Activated T-cell treated with anti-CD3 and anti-CD28 coated beads, Interleukin-2, amount 50 U/mL, for 24 hours (primary cell): ENCODE results near the gene BBS2.

Experiments
- DNase-seq: peaks from one replicate; pipeline ENCODE4 v3.0.0-alpha.2; 2020
- H3K27ac Mint-ChIP-seq: 2 replicates; pipeline ENCODE4 v1.8.0; 2020; ENCODE audit warnings: mild to moderate bottlenecking, mixed read lengths
- H3K27me3 Mint-ChIP-seq: 2 replicates; pipeline ENCODE4 v1.8.0; 2020; ENCODE audit warnings: mixed read lengths
- H3K36me3 Mint-ChIP-seq: 2 replicates; pipeline ENCODE4 v1.8.0; 2020; ENCODE audit warnings: low read depth, mixed read lengths
- H3K4me1 Mint-ChIP-seq: 2 replicates; pipeline ENCODE4 v1.8.0; 2020; ENCODE audit warnings: low read depth, mixed read lengths
- H3K4me3 Mint-ChIP-seq: 2 replicates; pipeline ENCODE4 v1.8.0; 2020; ENCODE audit warnings: mild to moderate bottlenecking, moderate library complexity, mixed read lengths
- H3K9me3 Mint-ChIP-seq: 2 replicates; pipeline ENCODE4 v1.8.0; 2020; ENCODE audit warnings: mixed read lengths

BBS2 gene

DNA sequence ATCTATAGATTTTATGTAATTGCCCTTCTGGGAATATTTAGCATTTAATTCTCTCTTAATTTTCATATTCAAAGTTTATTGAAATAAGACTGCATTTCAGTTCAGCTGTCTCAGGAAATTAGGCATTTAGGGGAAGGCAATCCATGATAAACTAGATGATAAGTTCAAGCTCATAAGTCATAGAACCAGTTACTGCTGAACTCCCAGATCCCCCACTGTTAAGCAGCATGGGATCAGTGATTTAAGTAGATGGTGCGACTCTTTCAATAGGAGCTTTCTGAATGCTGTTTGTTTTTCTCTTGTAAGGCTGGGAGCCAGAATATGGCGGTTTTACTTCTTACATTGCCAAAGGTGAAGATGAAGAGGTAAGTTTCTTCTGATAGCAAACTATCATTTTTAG, 44.6 kb downstream of the BBS2 start:
- no peak overlapping the region for H3K4me3 Mint-ChIP-seq
- no peaks in the 10 kb centered on the region for H3K27me3 Mint-ChIP-seq
- H3K27ac Mint-ChIP-seq: no peak overlapping the region
- no peaks in the 10 kb centered on the region for H3K9me3 Mint-ChIP-seq
- peaks cover 16% of the 10 kb centered on the region for H3K4me1 Mint-ChIP-seq
- peaks cover 98% of the 10 kb centered on the region for H3K36me3 Mint-ChIP-seq
- no peak for DNase-seq

DNA sequence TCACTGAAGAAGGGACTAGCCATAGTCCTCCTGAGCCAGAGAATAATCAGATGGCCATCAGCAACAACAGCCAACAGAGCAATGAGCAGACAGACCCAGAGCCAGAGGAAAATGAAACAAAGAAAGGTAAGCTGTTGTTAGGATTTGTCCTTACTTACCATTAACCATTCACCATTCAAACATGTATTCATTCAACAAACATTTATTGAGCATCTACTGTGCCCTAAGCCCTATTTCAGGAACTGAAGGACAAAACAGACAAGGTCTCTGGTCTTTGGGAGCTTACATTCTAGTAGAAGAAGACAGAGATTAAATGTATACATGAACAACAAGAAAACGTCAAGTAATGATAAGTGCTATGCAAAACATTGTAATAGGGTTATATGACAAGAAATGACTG, 49.2 kb downstream of the BBS2 start:
- peaks cover 100% of the 10 kb centered on the region for H3K36me3 Mint-ChIP-seq
- H3K4me1 Mint-ChIP-seq: no peaks in the 10 kb centered on the region
- no peak overlapping the region for H3K4me3 Mint-ChIP-seq
- H3K27ac Mint-ChIP-seq: peak overlapping the region; percentile 66
- DNase-seq: no peak
- no peaks in the 10 kb centered on the region for H3K9me3 Mint-ChIP-seq
- H3K27me3 Mint-ChIP-seq: no peaks in the 10 kb centered on the region

DNA sequence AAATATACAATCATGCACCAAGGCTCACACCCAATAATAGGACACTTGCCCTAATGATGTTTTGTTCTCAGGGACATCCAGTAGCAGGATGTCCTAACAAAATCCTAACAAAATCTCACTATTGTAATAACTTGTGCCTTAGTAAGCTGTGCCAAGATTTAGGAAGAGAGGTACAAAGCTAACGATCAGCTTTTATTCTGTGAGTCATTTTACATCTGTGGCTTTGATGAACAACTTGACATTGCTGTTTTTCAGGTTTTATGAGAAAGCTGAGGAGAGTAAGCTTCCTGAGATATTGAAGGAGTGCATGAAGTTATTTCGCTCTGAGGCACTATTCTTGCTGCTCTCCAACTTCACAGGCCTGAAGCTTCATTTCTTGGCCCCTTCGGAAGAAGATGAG, 49.6 kb downstream of the BBS2 start:
- Mint-ChIP-seq H3K36me3 (peaks cover 100% of the 10 kb centered on the region), H3K27me3 (no peaks in the 10 kb centered on the region), H3K4me1 (no peaks in the 10 kb centered on the region), H3K4me3 (no peak overlapping the region), H3K27ac (peak overlapping the region; percentile 66), H3K9me3 (no peaks in the 10 kb centered on the region)
- DNase-seq: no peak

DNA sequence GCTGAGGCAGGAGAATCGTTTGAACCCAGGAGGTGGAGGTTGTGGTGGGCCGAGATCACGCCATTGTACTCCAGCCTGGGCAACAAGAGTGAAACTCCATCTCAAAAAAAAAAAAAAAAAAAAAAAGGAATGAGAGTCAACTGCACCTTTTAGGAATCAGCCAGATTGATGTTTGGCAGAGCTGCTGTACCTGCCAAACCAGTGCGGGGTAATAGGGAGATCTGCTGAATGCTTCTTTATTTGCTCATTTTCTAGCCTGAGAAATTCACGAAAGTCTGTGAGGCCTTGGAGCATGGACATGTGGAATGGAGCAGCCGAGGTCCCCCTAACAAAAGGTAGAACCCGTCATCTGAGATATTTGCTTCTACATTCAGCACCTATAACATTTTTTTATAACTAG, 50.1 kb downstream of the BBS2 start:
- no peaks in the 10 kb centered on the region for H3K9me3 Mint-ChIP-seq
- no peaks in the 10 kb centered on the region for H3K4me1 Mint-ChIP-seq
- no peak overlapping the region for H3K4me3 Mint-ChIP-seq
- peaks cover 99% of the 10 kb centered on the region for H3K36me3 Mint-ChIP-seq
- no peak overlapping the region for H3K27ac Mint-ChIP-seq
- H3K27me3 Mint-ChIP-seq: no peaks in the 10 kb centered on the region
- DNase-seq: no peak

DNA sequence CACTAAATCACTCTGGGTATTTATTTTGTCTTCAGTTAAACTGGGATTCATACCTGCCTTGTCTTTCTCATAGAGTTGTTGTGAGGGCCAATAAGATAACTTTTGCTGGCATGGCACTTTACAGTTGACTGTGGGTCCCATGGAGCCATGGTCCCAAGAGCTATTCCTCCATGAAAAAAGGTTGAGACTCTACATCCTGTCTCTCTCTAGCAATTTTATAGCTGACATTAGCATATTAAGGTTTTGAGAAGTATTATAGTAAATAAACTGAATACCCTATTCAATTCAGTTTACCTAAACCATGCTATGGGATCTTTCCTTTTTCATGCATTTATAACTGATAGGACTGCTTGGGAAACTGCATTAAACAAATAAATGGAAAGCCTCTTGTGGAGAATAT, 51.0 kb downstream of the BBS2 start:
- no peaks in the 10 kb centered on the region for H3K27me3 Mint-ChIP-seq
- H3K9me3 Mint-ChIP-seq: no peaks in the 10 kb centered on the region
- H3K4me3 Mint-ChIP-seq: no peak overlapping the region
- DNase-seq: no peak
- H3K36me3 Mint-ChIP-seq: peaks cover 99% of the 10 kb centered on the region
- H3K27ac Mint-ChIP-seq: no peak overlapping the region
- no peaks in the 10 kb centered on the region for H3K4me1 Mint-ChIP-seq

DNA sequence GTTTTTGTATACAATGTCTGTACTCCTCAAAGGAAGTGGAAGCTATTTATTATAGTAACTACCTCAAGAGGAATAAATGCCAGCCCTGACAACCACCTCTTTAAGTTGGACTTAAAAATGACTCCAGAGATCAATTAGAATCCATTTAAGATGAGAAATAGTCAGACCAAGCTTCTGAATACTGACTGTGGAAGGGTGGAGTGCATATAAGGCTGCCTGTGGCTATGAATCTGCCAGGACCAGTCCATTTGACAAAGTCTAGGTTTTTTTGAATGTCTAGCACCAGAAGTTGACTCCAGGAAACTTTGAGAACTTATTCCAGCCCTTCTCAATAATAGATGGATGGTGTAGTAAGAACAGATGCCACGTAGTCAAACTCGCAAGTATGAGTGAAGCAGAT, 53.5 kb downstream of the BBS2 start:
- H3K27me3 Mint-ChIP-seq: no peaks in the 10 kb centered on the region
- no peak for DNase-seq
- peak overlapping the region; percentile 44 for H3K27ac Mint-ChIP-seq
- H3K4me3 Mint-ChIP-seq: no peak overlapping the region
- H3K4me1 Mint-ChIP-seq: no peaks in the 10 kb centered on the region
- H3K36me3 Mint-ChIP-seq: peaks cover 99% of the 10 kb centered on the region
- no peaks in the 10 kb centered on the region for H3K9me3 Mint-ChIP-seq

DNA sequence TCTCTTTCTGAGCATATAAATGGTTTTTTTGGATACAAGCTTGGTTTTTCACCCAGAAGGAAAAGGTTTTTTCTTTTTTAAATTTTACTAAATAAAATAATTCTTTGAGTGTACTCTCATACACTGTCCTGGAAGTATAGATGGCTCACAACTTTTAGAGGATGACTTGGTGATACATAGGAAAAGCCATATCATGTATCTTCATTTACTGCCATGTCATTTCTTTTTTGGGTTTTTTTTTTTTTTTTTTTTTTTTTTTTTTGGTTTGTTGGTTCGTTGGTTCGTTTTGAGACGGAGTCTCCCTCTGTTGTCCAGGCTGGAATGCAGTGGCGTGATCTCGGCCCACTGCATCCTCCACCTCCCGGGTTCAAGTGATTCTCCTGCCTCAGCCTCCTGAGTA, 56.7 kb downstream of the BBS2 start:
- no peak for DNase-seq
- Mint-ChIP-seq H3K36me3 (peaks cover 97% of the 10 kb centered on the region), H3K4me1 (peaks cover 2% of the 10 kb centered on the region), H3K4me3 (no peak overlapping the region), H3K27me3 (no peaks in the 10 kb centered on the region), H3K9me3 (no peaks in the 10 kb centered on the region), H3K27ac (no peak overlapping the region)

DNA sequence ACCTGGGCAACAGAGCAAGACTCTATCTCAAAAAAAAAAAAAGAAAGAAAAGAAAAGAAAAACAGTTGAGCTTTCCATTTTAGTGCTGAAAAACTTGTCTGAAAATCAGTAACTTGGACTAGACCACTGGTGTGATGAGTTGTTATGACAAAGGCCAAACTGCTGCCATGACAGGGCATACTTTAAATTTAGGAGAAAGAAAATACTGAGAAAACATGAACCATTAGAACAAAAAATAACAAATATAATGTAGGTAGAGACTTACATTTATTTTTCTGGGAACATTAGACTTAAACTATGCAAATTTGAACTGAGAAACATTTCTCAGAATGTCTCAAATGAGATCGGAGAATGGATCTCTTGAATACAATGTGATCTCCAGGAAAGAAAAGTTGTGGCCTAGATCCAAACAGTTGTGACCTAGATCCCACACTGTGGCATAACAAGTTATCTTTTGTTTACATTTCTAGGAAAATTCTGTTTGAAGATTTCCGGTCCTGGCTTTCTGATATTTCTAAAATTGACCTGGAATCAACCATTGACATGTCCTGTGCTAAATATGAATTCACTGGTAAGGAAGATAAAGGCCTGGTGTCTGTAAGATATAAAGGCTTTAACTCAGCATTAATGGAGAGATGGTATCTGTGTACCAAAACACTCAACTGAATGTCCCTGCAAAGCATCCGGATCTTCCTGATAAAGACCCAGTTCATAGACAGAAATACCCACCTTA, 57.6 kb downstream of the BBS2 start:
- H3K4me1 Mint-ChIP-seq: peaks cover 6% of the 10 kb centered on the region
- peak overlapping the region; percentile 2 for H3K27ac Mint-ChIP-seq
- no peak overlapping the region for H3K4me3 Mint-ChIP-seq
- H3K36me3 Mint-ChIP-seq: peaks cover 97% of the 10 kb centered on the region
- no peaks in the 10 kb centered on the region for H3K27me3 Mint-ChIP-seq
- no peaks in the 10 kb centered on the region for H3K9me3 Mint-ChIP-seq
- DNase-seq: no peak

DNA sequence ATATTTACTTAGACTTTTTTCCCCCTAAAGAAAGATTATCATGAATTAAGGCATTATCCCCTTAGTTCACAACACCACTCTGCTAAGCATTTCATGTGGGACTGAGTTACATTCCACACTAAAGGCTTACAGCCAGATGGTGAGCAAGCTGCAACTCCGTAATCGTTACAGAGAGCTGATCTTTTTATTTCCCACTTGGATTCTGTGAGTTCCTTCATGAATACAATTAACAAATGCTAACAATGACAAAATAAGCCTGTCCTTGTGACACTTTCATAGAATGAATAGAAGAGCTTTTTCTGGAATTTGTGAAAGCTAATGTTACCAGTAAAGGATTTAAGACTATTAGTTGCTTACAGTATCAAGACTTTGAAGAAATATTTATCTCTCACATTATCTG, 59.7 kb downstream of the BBS2 start:
- Mint-ChIP-seq H3K4me3 (no peak overlapping the region), H3K36me3 (peaks cover 97% of the 10 kb centered on the region), H3K9me3 (no peaks in the 10 kb centered on the region), H3K27me3 (no peaks in the 10 kb centered on the region), H3K4me1 (peaks cover 18% of the 10 kb centered on the region), H3K27ac (peak overlapping the region; percentile 28)
- DNase-seq: no peak

DNA sequence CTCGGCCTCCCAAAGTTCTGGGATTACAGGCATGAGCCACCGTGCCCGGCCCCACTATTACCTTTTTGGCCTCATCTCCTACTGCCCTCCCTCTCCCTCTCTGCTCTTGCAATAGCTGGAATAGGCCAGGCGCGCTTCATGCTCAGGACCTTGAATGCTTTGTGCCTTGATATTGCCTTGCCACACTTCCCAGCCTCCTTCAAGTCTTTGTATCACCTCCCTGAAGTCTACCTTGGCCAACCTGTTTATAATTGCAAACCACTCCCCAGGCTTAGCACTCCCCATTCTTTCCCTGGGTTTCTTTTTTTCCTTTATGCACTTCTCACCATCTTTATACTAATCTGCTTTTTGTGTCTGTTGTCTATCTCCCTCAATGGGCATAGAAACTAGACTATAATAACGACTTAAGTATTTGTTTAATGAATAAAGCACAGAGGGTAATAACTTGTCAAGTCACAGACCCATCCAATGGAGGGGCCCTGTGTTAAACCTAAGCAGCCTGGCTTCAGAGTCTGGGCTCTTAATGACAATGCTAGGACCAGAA, 61.8 kb downstream of the BBS2 start:
- Mint-ChIP-seq H3K9me3 (no peaks in the 10 kb centered on the region), H3K36me3 (peaks cover 97% of the 10 kb centered on the region), H3K4me3 (no peak overlapping the region), H3K27ac (no peak overlapping the region), H3K27me3 (no peaks in the 10 kb centered on the region), H3K4me1 (peaks cover 29% of the 10 kb centered on the region)
- DNase-seq: no peak

DNA sequence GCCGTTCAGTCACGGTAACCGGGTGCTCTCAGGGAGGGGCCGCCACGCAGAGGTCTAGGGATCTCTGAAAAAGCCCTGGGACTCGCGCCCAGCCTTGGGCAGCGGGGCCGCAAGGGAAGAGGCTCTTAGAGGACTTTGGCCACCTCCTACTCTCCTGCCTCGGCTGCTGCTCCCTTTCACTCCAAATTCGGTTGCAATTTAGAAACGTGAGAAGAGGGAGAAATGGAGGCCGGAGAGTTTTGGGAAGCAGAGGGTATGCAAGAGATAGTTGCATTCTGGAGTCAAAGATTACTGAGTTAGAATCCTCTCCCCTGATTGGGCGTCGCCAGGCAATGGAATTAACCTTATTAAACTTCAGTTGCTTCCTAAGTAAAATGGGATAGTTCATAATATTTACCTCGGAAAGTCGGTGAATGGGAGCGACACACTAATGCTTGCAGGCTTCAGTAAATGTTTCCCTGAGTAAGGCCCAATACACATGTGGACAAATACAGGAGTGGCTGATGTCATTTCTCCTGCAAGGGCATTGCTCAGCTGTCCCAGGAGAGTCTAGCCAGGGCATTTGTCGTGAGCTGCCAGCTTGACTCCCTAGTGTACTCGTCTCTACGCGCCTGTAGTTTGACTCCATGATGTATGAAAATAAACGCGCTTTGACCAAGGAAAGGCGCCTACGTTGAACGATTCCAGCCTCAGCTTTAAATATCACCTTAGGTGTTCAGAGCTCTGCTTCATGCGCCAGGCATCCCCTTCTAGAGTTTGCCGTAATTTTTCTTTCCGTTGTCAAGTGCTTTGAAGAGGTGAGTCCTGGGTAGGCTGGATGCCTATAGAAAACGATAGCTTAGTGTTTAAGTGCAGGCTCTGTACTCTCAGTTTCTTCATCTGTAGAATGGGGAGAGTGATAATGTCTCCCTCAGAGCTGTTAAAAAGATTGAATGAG, 67.8 kb downstream of the BBS2 start:
- DNase-seq: peak; percentile 41
- Mint-ChIP-seq H3K9me3 (no peaks in the 10 kb centered on the region), H3K4me3 (peak overlapping the region; percentile 90), H3K27ac (peak overlapping the region; percentile 96), H3K36me3 (peaks cover 89% of the 10 kb centered on the region), H3K27me3 (no peaks in the 10 kb centered on the region), H3K4me1 (peaks cover 62% of the 10 kb centered on the region)

DNA sequence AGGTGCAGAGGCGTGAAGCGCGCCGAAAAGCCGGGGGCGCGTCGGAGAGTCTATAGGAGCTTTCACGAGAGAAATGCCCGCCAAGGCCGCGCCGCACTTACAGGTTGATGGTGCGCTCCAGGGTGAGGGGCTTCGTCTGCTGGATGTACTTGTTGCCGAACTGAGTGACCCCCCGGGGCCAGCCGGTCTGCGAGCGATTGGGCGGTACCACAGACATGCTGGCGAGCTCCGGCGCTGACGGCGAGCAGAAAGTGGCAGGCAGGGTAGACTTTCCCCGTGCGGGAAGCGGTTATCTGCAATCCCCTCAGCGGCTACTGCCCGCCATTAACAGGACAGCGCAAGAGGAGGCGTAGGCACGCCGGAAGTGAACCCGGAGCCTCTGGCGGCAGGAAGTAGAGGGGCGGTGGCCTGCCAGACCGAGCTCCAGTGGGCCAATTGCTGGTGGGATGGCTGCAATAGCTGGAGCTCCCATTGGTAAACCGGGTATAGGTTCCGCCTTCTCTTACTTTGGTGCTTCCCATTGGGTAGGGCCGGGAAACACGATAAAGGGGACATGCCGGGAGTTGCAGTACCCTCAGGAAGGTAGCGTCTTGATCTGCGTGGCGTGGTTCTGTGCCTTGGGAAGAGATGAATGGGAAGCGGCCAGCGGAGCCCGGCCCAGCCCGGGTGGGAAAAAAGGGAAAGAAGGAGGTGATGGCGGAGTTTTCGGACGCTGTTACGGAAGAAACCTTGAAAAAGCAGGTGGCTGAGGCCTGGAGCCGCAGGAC, 68.7 kb downstream of the BBS2 start, which contains the start of the genes NUDT21 and OGFOD1:
NUDT21 (minus strand) TSS at position 347 of the 767 bp plus-strand sequence; CDS start at position 217, 130 bp downstream.
OGFOD1 (plus strand) TSS at position 569 of the 767 bp plus-strand sequence; CDS start at position 628, 59 bp downstream.
- peak; percentile 87 for DNase-seq
- peak within 1 kb of the TSS; percentile 96 for H3K27ac Mint-ChIP-seq
- H3K4me1 Mint-ChIP-seq: peaks cover 60% of the 10 kb centered on the region
- H3K27me3 Mint-ChIP-seq: no peaks in the 10 kb centered on the region
- H3K9me3 Mint-ChIP-seq: no peaks in the 10 kb centered on the region
- peak within 1 kb of the TSS; percentile 90 for H3K4me3 Mint-ChIP-seq
- peaks cover 89% of the 10 kb centered on the region for H3K36me3 Mint-ChIP-seq

DNA sequence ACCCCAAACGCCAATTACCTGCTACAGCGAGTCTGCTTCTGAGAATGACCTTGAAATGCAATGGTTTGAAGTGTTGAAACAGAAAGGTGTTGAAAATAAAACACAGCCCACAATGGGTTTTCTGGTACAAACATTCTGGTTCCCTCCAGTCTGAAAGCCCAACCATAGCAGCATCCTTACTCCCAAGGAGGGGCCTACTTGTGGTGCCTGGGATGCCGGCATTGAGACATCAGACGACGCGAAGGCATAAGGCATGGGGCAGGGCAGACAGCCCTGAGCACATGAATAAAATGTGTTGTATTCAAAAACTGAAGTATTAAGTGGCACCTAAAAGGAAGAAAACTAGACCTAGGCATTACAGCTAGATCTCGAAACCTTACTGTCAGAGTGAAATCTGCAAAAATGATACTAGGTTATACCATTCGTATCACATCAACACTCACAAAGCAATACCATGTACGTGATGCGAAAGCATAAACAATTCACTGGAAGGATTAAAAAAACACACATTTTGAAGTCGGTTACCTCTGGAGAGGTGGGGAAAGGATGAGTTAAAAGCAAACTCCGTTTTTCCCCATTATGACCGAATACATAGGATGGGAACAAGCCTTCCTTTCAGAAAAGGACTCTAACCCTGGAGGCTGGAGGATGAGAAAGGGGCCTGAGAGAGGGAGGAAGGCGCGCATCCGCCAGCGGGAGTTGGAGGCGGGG, 69.4 kb downstream of the BBS2 start:
- no peaks in the 10 kb centered on the region for H3K9me3 Mint-ChIP-seq
- peaks cover 89% of the 10 kb centered on the region for H3K36me3 Mint-ChIP-seq
- peaks cover 55% of the 10 kb centered on the region for H3K4me1 Mint-ChIP-seq
- peak overlapping the region; percentile 90 for H3K4me3 Mint-ChIP-seq
- H3K27ac Mint-ChIP-seq: peak overlapping the region; percentile 96
- no peaks in the 10 kb centered on the region for H3K27me3 Mint-ChIP-seq
- DNase-seq: peak; percentile 43
